ENCODE data around the gene ASH1L.

DNA sequence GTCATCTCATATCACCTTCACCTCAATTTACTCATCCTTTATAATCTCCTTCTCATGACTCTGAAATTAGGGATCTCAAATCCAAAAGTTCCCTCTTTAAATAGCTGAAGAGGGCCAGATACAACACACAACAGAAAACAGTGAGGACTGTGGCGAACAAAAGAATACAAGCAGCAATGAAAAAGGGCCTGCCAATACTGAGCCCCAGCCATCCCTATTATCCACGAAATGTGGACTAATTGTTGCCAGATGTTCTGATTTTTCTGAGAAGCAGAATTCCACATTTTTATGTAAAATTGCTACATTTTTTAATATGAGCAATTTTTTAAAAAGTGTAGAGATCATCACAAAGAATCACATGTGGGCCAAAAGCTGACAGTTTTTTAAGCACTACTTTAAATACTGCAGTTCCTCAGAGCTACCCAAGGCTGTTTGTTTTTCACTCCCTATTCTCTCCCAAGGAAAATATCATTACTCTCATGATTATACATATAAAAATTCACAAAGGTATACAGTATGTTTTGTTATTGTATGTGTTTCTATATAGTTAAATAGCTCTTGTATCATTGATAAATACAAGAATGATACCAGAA, 90.0 kb downstream of the ASH1L start:
- TF ChIP-seq BHLHE40 (IDR thresholded peaks at IDR 0.05; ENCODE audit: borderline replicate concordance) (no peak), SUZ12 (IDR thresholded peaks at IDR 0.05) (no peak)
